GM23338 (cell line): ENCODE results near the gene KDM4F. TPM values are rescaled to one million over a fixed set of nuclear protein-coding genes. Genes with fewer than 3 reads are reported as not detected.
A peak's percentile ranks its signal among the peaks of the same experiment; 100 is the strongest.

Source experiments
- ATAC-seq: fragments of 200-7000 bp; cut with Tn5 transposase; 3 replicates; pipeline ENCODE4 v1.9.1; 2020
- DNase-seq: peaks from one replicate; pipeline ENCODE4 v3.0.0-alpha.2; 2015; ENCODE audit warnings: low spot score
- H2AFZ ChIP-seq: fragments of 200-600 bp; sonication (generic); 2 replicates; pipeline ENCODE4 v1.8.0; 2016; ENCODE audit warnings: antibody characterized with exemption, mild to moderate bottlenecking, moderate library complexity
- H3F3A ChIP-seq: fragments of 200-600 bp; sonication (generic); replicated peaks from 2 replicates; pipeline ENCODE4 v1.8.0; 2017; ENCODE audit warnings: antibody characterized with exemption, mixed run types, low read depth
- H3K27ac ChIP-seq: fragments of 200-600 bp; sonication (generic); 2 replicates; pipeline ENCODE4 v1.6.1; 2016; ENCODE audit warnings: low read depth
- H3K27me3 ChIP-seq: fragments of 200-600 bp; sonication (generic); 2 replicates; pipeline ENCODE4 v1.8.0; 2016; ENCODE audit warnings: mild to moderate bottlenecking, mixed run types, moderate library complexity; ENCODE audit not compliant: insufficient read depth
- H3K36me3 ChIP-seq: fragments of 200-600 bp; sonication (generic); 2 replicates; pipeline ENCODE4 v1.8.0; 2016; ENCODE audit warnings: mild to moderate bottlenecking; ENCODE audit not compliant: insufficient read depth
- H3K4me1 ChIP-seq: fragments of 200-600 bp; sonication (generic); 2 replicates; pipeline ENCODE4 v1.8.0; 2016; ENCODE audit warnings: mild to moderate bottlenecking, moderate library complexity; ENCODE audit not compliant: insufficient read depth
- H3K4me2 ChIP-seq: fragments of 200-600 bp; sonication (generic); 2 replicates; pipeline ENCODE4 v1.7.1; 2017; ENCODE audit warnings: mixed run types
- H3K4me3 ChIP-seq: fragments of 200-600 bp; sonication (generic); 2 replicates; pipeline ENCODE4 v1.6.1; 2016; ENCODE audit warnings: mixed run types
- H3K79me2 ChIP-seq: fragments of 200-600 bp; sonication (generic); replicated peaks from 2 replicates; pipeline ENCODE4 v1.8.0; 2017; ENCODE audit warnings: mild to moderate bottlenecking; ENCODE audit not compliant: insufficient read depth
- H3K9me2 ChIP-seq: fragments of 200-600 bp; sonication (generic); 2 replicates; pipeline ENCODE4 v1.8.0; 2017; ENCODE audit not compliant: insufficient read depth
- H4K20me1 ChIP-seq: fragments of 200-600 bp; sonication (generic); replicated peaks from 2 replicates; pipeline ENCODE4 v1.8.0; 2017; ENCODE audit warnings: mild to moderate bottlenecking; ENCODE audit not compliant: insufficient read depth
- H3K27ac Mint-ChIP-seq: 2 replicates; pipeline ENCODE4 v1.8.0; 2020; ENCODE audit warnings: inconsistent platforms, mild to moderate bottlenecking, moderate library complexity, mixed read lengths
- H3K27me3 Mint-ChIP-seq: 3 replicates; pipeline ENCODE4 v1.8.0; 2022; ENCODE audit warnings: low read depth, mild to moderate bottlenecking, moderate library complexity, mixed read lengths, inconsistent platforms; ENCODE audit not compliant: insufficient read depth, poor library complexity
- H3K36me3 Mint-ChIP-seq: 3 replicates; pipeline ENCODE4 v1.8.0; 2021; ENCODE audit warnings: low read depth, mild to moderate bottlenecking, inconsistent platforms, moderate library complexity, mixed read lengths
- H3K4me1 Mint-ChIP-seq: 3 replicates; pipeline ENCODE4 v1.8.0; 2020; ENCODE audit warnings: mild to moderate bottlenecking, inconsistent platforms, mixed read lengths
- H3K4me3 Mint-ChIP-seq: 3 replicates; pipeline ENCODE4 v1.8.0; 2021; ENCODE audit warnings: moderate library complexity, mild to moderate bottlenecking, inconsistent platforms, mixed read lengths
- H3K9me3 Mint-ChIP-seq: 3 replicates; pipeline ENCODE4 v1.8.0; 2020; ENCODE audit warnings: moderate library complexity, mild to moderate bottlenecking, inconsistent platforms, mixed read lengths
- CREB1 ChIP-seq: fragments of 250-450 bp; sonication (Bioruptor Pico); IDR thresholded peaks from 2 replicates; pipeline ENCODE4 v1.5.0; 2020; ENCODE audit warnings: low read depth, mild to moderate bottlenecking, moderate library complexity
- EZH2phosphoT487 ChIP-seq: fragments of 200-600 bp; sonication (generic); IDR thresholded peaks from one replicate; pipeline ENCODE4 v1.8.1; 2018; ENCODE audit warnings: antibody characterized with exemption; ENCODE audit not compliant: unreplicated experiment
- JUNB ChIP-seq: IDR thresholded peaks from one replicate; pipeline ENCODE4 v1.6.1; 2016; ENCODE audit warnings: antibody characterized with exemption; ENCODE audit not compliant: unreplicated experiment
- NANOG ChIP-seq: IDR thresholded peaks from 2 replicates; pipeline ENCODE4 v1.6.1; 2016; ENCODE audit warnings: antibody characterized with exemption, borderline replicate concordance
- POLR2AphosphoS5 ChIP-seq: IDR thresholded peaks from 2 replicates; pipeline ENCODE4 v1.6.1; 2016; ENCODE audit warnings: antibody characterized with exemption, low read depth
- ZNF331 ChIP-seq: fragments of 250-450 bp; sonication (Bioruptor Pico); IDR thresholded peaks from 2 replicates; pipeline ENCODE4 v1.5.0; 2020; ENCODE audit warnings: low read depth, mild to moderate bottlenecking, moderate library complexity
- polyA plus RNA-seq: library from polyadenylated mRNA; unstranded; fragments of >200 nt; fragmentation: Nextera tagmentation; extraction: Ambion mirVana; gene quantifications from 2 replicates; pipeline ENCODE4 v1.2.1, GENCODE V29; 2016
- total RNA-seq: library from RNA; depleted of rRNA; stranded (reverse); fragments of >200 nt; shearing (Covaris generic); gene quantifications from 2 replicates; pipeline ENCODE4 v1.2.3, GENCODE V29; 2014
- TF ChIP-seq, protein P1 (sequence below), 2 experiments: fragments of 200-600 bp in 1 of 2; sonication (generic) in 1 of 2; conservative IDR thresholded peaks; 2 replicates each; pipeline versions ENCODE4 v1.5.1 to v1.6.1; 2016 to 2017; ENCODE audit warnings: antibody characterized with exemption in 2 of 2, low read depth in 2 of 2, mild to moderate bottlenecking in 2 of 2, moderate library complexity in 1 of 2
- TF ChIP-seq, protein P2 (sequence below): IDR thresholded peaks from one replicate; pipeline ENCODE4 v1.6.1; 2018; ENCODE audit warnings: antibody characterized with exemption; ENCODE audit not compliant: unreplicated experiment

The KDM4F gene
- total and polyA plus RNA-seq, 2 experiments from 2014 or later: not detected

DNA sequence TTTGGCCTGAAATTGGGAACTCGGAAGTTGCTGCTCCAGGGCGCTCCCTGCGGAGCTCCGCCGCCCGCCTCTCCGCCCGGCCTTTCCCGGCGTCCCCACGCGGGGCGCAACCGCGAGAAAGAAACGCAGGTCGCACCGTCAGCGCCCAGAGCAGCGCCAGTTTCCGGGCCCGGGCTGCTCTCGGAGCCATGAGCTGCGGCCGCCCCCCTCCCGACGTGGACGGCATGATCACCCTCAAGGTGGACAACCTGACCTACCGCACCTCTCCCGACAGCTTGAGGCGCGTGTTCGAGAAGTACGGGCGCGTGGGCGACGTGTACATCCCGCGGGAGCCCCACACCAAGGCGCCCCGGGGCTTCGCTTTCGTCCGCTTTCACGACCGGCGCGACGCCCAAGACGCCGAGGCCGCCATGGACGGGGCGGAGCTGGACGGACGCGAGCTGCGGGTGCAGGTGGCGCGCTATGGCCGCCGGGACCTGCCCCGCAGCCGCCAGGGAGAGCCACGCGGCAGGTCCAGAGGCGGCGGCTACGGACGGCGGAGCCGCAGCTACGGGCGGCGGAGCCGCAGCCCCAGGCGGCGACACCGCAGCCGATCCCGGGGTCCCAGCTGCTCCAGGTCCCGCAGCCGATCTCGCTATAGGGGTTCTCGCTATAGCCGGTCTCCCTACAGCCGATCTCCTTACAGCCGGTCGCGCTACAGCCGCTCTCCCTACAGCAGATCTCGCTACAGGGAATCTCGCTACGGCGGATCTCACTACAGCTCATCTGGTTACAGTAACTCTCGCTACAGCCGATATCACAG is 18.0 kb downstream of the KDM4F start:
- ATAC-seq: peak; percentile 83
- 0 out of 2 replicates have a peak overlapping the region, but pooled peaks have one; percentile 60 for H3K27ac ChIP-seq

More for the DNA sequence above, 18.0 kb downstream of the KDM4F start:
- peak overlapping the region; percentile 86 for H3K4me3 ChIP-seq
- peaks cover 9% of the 10 kb centered on the region; the same call in 1 of the 3 replicates for H3K36me3 Mint-ChIP-seq
- H4K20me1 ChIP-seq: no peaks in the 10 kb centered on the region
- peaks cover 6% of the 10 kb centered on the region for H3F3A ChIP-seq
- peak overlapping the region; percentile 76; the same call in 1 of the 2 replicates for H2AFZ ChIP-seq
- no peaks in the 10 kb centered on the region for H3K36me3 ChIP-seq
- no peaks in the 10 kb centered on the region for H3K9me2 ChIP-seq
- peaks cover 10% of the 10 kb centered on the region for H3K4me1 ChIP-seq
- peaks cover 8% of the 10 kb centered on the region; the same call in 1 of the 2 replicates for H3K79me2 ChIP-seq
- H3K27me3 ChIP-seq: no peaks in the 10 kb centered on the region
- DNase-seq: peak; percentile 86
- peaks cover 11% of the 10 kb centered on the region for H3K4me1 Mint-ChIP-seq
- peak overlapping the region; percentile 93 for H3K27ac Mint-ChIP-seq
- H3K27me3 Mint-ChIP-seq: peaks cover 13% of the 10 kb centered on the region
- H3K9me3 Mint-ChIP-seq: no peaks in the 10 kb centered on the region; the same call in 2 of the 3 replicates
- peak overlapping the region; percentile 94 for H3K4me3 Mint-ChIP-seq
- H3K4me2 ChIP-seq: peak overlapping the region; percentile 87
- no peak for TF ChIP-seq EZH2phosphoT487
- no peak for TF ChIP-seq NANOG
- TF ChIP-seq POLR2AphosphoS5: peak; percentile 69
- no peak for TF ChIP-seq ZNF331 (CRISPR knock-in tag)
- no peak for TF ChIP-seq JUNB
- TF ChIP-seq, protein P1, sequence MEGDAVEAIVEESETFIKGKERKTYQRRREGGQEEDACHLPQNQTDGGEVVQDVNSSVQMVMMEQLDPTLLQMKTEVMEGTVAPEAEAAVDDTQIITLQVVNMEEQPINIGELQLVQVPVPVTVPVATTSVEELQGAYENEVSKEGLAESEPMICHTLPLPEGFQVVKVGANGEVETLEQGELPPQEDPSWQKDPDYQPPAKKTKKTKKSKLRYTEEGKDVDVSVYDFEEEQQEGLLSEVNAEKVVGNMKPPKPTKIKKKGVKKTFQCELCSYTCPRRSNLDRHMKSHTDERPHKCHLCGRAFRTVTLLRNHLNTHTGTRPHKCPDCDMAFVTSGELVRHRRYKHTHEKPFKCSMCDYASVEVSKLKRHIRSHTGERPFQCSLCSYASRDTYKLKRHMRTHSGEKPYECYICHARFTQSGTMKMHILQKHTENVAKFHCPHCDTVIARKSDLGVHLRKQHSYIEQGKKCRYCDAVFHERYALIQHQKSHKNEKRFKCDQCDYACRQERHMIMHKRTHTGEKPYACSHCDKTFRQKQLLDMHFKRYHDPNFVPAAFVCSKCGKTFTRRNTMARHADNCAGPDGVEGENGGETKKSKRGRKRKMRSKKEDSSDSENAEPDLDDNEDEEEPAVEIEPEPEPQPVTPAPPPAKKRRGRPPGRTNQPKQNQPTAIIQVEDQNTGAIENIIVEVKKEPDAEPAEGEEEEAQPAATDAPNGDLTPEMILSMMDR (conservative IDR thresholded peaks at IDR 0.05; ENCODE audit: low read depth in 2 of 2): peak in 1 of 2 experiments; percentile 14; a peak in 1 of 4 replicates
- TF ChIP-seq, protein P2, sequence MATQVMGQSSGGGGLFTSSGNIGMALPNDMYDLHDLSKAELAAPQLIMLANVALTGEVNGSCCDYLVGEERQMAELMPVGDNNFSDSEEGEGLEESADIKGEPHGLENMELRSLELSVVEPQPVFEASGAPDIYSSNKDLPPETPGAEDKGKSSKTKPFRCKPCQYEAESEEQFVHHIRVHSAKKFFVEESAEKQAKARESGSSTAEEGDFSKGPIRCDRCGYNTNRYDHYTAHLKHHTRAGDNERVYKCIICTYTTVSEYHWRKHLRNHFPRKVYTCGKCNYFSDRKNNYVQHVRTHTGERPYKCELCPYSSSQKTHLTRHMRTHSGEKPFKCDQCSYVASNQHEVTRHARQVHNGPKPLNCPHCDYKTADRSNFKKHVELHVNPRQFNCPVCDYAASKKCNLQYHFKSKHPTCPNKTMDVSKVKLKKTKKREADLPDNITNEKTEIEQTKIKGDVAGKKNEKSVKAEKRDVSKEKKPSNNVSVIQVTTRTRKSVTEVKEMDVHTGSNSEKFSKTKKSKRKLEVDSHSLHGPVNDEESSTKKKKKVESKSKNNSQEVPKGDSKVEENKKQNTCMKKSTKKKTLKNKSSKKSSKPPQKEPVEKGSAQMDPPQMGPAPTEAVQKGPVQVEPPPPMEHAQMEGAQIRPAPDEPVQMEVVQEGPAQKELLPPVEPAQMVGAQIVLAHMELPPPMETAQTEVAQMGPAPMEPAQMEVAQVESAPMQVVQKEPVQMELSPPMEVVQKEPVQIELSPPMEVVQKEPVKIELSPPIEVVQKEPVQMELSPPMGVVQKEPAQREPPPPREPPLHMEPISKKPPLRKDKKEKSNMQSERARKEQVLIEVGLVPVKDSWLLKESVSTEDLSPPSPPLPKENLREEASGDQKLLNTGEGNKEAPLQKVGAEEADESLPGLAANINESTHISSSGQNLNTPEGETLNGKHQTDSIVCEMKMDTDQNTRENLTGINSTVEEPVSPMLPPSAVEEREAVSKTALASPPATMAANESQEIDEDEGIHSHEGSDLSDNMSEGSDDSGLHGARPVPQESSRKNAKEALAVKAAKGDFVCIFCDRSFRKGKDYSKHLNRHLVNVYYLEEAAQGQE: no peak
- peak; percentile 41; the same call in 1 of the 2 replicates for TF ChIP-seq CREB1
